NCI-H2227 (cell line): Measurements from ENCODE around the gene ATXN2.
"Not testable (repeated sequence)": the region's sequence is repeated elsewhere in the genome, so short reads cannot be mapped to it uniquely, and the experiment has no call there.

Source experiments
- DNase-seq: peaks from one replicate; lab custom pipeline; 2025; ENCODE audit not compliant: unreplicated experiment; lab: John Stamatoyannopoulos, UW

ATXN2 gene

GRCh38 chr12:111599453-111600204 lies 514 bp upstream of the ATXN2 start:
- peak; percentile 97 for DNase-seq

DNA sequence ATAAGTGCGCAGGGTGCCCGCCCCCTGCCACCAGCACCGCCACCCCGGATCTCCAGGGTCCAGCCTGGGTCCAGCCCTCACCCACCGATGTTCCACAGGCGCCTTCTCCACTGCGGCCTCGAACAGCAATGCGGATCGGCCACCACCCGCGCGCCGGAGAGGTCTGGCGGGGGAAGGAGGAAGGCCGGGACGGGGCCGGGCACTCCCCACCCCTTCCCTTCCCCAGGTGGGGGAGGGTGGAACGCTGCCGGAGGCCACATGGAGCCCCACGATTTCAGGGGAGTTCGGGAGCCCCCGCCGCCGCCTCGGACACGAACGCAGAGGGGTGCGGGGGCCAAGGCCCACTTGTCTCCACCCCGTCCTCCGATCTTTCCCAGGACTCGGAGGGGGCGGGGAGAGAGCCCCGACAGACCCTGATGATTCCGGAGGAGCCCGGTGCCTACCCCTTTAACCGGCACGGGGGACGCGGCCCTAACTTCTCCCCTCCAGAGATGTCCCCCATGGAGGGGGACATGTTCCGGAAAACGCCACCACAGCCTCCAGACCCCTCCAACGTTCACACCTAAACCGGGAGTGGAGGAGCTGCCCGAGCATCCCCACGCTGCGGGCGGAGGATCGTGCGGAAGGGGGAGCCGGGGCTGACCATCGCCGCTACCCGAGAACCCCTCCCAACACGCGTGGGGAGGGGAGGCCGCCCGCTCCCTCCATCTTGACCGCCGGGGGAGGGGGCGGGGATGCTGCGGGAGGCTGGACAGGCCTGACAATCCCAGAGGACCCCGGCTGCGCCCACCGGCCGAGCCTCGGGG lies 1.1 kb downstream of the ATXN2 start:
- peak; percentile 69 for DNase-seq

DNA sequence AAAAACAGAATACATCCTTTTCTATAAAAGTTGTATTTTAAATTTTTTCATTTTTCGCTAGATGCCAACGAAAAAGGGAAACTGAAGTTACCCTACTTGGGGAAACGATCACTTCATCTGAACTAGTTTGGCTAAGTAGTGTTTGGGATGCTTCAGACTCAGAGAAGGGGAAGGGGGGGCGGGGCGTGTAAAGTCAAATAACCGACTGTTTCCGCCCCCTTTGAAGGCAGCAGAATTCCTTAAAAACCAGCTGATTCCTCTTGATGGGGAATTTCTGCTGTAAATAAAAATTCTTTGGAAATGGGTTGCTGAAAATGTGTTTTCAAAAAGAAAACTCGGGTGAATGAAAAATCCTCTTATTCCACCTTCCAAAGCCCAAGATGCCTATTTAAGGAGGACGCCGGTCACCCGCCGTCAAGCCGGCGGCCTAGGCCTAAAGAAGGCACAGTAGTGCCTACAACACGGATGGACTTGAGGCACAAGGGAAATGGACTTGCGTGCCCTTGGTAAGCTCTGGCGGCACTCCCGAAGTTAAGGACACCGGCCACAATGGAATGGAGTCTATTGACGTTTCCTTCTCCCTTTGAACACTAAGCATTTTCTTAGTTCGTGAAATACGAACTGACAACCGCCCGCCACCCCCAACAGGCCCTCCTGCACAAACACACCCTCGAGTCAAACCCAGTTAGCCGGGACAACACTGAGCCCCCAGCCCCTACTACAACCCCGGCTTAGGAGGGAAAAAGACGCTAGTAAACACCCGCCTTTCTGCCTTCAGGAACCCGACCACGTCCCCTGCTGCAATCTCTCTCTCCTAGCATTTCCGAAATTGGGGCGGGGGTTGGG lies 1.9 kb downstream of the ATXN2 start:
- DNase-seq: peak; percentile 51

GRCh38 chr12:111595341-111595835 lies 3.7 kb downstream of the ATXN2 start:
- DNase-seq: not testable (repeated sequence)

DNA sequence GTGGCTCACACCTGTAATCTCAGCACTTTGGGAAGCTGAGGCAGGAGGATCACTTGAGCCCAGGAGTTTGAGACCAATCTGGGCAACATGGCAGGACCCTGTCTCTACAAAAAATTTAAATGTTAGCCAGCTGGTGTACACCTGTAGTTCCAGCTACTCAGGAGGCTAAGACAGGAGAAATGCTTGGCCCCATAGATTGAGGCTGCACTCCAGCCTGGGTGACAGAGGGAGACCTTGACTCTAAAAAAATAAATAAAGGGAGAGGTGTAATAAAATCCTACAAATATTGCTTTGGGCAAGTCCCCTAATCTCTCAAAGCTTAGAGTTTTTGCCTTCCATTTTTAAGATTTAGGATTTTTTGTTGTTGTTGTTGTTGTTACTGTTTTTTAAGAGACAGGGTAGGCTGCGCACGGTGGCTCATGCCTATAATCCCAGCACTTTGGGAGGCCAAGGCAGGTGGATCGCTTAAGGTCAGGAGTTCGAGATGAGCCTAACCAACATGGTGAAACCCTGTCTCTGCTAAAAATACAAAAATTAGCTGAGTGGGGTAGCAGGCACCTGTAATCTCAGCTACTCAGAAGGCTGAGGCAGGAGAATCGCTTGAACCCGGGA lies 7.6 kb downstream of the ATXN2 start:
- not testable (repeated sequence) for DNase-seq

DNA sequence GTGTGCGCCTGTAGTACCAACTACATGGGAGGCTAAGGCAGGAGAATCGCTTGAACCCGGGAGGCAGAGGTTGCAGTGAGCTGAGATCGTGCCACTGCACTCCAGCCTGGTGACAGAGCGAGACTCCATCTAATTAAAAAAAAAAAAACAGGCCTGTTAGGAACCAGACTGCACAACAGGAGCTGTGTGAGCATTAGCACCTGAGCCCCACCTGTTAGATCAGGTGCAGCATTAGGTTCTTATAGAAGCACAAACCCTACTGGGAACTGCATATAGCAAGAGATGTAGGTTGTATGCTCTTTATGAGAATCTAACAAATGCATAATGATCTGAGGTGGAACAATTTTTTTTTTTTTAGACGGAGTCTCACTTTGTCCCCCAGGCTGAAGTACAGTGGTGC lies 8.6 kb downstream of the ATXN2 start:
- no peak for DNase-seq

- no peak for DNase-seq
Observed at GRCh38 chr12:111589601-111590000, 9.5 kb downstream of the ATXN2 start.

- DNase-seq: no peak
Observed at GRCh38 chr12:111588010-111588409, 11.1 kb downstream of the ATXN2 start.

DNA sequence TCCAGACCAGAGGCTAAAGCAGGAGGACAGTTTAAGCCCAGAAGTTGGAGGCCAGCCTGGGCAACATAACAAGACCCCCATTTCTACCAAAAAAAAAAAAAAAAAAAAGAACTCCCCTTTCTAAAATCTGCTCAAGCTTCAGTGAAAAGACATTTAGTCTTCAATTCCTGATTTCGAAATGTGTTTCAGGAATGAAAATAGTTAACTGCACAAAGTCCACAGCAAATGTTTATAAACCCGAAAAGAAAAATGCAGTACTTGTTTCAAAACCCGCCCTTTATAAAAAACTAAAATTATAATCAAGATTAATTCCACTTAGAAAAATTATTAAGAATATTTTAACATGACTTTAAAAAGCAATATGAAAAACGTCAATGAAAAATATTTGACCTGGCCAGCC lies 12.1 kb downstream of the ATXN2 start:
- no peak for DNase-seq

- no peak for DNase-seq
Observed at GRCh38 chr12:111585690-111586089, 13.4 kb downstream of the ATXN2 start.

DNA sequence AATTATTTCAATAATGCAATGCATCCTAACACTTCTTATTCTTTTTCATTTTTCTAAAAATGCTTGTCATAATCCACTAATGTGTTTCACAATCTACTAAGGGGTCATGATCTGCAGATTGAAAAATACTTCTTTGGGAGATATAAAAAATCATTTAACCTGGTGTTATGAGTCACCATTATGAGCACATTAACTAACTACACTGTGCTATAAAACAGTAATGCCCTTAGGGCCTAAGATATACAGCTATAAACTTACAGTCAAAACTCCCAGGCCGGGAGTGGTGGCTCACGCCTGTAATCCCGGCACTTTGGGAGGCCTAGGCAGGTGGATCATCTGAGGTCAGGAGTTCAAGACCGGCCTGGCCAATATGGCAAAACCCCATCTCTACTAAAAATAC lies 14.2 kb downstream of the ATXN2 start:
- DNase-seq: no peak

DNA sequence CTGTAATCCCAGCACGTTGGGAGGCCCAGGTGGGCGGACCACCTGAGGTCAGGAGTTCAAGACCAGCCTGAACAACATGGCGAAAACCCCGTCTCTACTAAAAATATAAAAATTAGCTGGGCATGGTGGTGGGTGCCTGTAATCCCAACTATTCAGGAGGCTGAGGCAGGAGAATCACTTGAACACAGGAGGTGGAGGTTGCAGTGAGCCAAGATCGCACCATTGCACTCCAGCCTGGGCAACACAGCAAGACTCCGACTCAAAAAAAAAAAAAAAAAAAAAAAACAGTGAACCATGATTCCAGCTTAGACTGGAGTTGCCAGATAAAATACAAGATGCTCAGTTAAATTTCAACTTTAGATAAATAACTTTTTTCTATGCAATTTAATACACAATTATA lies 15.6 kb downstream of the ATXN2 start:
- DNase-seq: not testable (repeated sequence)

DNA sequence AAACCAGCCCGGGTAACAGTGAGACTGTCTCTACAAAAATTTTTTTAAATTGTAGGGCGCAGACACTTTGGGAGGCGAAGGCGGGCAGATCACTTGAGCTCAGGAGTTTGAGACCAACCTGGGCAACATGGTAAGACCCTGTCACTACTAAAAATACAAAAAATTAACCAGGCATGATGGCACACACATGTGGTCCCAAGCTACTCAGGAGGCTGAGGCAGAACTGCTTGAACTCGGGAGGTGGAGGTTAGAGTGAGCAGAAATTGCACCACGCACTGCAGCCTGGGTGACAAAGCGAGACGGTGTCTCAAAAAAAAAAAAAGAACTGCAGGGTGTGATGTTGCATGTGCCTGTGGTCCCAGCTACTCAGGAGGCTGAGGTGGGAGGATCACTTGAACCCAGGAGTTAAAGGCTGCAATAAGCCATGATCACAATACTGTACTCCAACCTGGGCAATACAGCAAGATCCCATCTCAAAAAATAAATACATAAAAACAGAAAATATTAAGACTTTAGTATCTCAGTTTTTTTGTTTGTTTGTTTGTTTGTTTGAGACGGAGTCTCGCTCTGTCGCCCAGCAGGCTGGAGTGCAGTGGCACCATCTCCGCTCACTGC lies 16.9 kb downstream of the ATXN2 start:
- no peak for DNase-seq

DNA sequence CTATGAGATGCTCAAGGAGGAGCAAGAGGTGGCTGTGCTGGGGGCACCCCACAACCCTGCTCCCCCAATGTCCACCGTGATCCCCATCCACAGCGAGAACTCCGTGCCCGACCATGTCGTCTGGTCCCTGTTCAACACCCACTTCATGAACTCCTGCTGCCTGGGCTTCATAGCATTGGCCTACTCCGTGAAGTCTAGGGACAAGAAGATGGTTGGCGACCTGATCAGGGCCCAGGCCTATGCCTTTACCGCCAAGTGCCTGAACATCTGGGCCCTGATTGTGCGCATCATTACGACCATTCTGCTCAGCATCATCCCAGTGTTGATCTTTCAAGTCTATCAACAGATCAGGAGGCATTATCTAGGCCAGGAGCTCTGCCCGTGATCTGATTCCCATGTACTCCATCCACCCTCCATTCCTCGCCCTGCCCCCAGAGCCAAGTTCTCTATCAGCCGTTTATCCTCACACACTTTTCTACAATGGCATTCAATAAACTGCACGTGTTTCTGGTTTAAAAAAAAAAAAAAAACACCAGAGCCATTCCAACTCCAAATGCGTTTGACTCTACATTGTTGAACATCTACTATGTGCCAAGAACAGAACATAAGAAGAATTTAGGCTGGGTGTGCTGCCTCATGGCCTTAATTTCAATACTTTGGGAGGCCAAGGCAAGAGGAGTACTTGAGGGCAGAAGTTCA lies 17.5 kb downstream of the ATXN2 start:
- no peak for DNase-seq

DNA sequence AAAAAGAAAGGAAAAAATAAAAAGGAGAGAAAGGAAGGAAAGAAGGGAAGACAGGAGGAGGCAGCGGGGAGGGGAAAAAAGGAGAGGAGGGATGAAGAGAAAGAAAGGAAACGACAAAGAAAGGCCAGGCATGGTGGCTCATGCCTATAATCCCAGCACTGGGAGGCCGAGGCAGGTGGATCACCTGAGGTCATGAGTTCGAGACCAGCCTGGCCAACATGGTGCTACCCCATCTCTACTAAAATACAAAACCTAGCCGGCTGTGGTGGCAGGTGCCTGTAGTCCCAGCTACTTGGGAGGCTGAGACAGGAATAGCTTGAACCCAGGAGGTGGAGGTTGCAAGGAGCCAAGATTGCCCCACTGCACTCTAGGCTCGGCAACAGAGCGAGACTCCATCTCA lies 18.4 kb downstream of the ATXN2 start:
- DNase-seq: no peak

- DNase-seq: no peak
Observed at GRCh38 chr12:111580119-111580425, 19.0 kb downstream of the ATXN2 start.

DNA sequence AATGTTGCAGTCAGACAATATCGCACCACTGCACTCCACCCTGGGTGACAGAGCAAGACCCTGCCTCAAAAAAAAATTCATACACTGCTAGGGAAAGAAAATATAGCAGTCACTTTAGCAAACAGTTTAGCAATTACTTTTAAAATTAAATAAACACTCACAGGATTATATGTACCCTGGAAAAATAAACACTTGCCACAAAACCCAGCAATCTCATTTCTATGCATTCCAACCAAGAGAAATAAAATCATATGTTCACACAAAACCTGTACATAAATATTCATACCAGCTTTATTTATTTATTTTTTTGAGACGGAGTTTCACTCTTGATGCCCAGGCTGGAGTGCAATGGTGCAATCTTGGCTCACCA lies 20.2 kb downstream of the ATXN2 start:
- no peak for DNase-seq

DNA sequence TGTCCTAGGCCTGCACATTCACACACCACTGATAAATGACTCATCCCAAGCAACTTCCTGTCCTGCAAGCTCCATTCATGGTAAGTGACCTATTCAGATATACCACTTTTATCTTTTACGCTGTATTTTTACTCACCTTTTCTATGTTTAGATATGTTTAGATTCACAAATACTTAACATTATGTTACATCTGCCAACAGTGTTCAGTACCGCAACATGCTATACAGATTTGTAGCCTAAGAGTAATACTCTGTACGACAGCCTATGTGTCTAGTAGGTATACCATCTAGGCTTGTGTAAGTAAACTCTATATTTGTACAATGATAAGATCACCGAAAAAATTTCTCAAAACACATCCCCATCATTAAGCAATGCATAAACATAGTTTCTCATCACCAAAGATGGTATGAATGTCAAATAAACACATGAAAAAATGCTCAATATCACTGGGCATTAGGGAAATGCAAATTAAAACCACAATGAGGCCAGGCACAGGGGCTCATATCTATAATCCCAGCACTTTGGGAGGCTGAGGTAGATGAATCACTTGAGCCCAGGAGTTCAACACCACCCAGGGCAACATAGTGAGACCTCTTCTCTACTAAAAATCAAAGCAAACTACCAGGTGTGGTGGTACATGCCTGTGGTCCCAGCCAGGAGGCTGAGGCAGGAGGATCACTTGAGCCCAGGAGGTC lies 20.7 kb downstream of the ATXN2 start:
- DNase-seq: no peak

DNA sequence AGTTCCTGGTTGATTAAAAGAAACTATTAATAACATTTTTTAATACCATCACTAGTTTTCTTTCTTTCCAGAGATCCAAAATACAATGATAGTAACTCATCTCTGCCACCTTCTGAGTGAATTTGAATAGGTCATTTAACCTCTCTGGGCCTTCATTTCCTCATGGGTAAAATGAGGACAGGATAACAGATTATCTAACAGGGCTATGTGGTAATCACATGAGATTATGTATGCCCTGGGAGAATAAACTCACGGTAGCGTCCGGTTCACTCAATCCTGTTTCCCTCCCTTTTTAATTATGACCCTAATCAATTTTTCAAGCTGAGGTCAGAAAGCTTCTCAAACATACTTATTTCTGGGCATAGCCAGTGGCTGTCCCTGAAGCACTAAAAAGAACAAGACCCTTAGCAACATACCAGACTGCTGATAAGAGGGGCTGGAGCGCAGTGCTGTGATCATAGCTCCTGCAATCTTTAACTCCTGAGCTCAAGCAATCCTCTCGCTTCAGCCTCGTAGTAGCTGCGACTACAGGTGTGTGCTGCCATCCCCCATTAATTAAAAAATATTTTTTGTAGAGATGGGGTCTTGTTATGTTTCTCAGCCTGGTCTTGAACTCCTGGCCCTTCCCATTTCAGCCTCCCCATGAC lies 24.2 kb downstream of the ATXN2 start:
- no peak for DNase-seq
